K562 (cell line): ENCODE measurements around the gene PIKFYVE. TPM values are rescaled to one million over a fixed set of nuclear protein-coding genes. Genes with fewer than 3 reads are reported as not detected.

Source experiments
- C11orf30 ChIP-seq: fragments of 450-650 bp; IDR thresholded peaks from 2 replicates; pipeline ENCODE4 v1.6.1; 2016; ENCODE audit warnings: low read depth, mild to moderate bottlenecking
- GABPA ChIP-seq: fragments of 200-800 bp; sonication (Bioruptor generic); conservative IDR thresholded peaks from 2 replicates; pipeline ENCODE4 v1.6.1; 2016; ENCODE audit warnings: low read depth, missing genetic modification characterization, missing compliant biosample characterization
- MEF2A ChIP-seq: IDR thresholded peaks from 2 replicates; pipeline ENCODE4 v1.6.1; 2011; ENCODE audit warnings: low read depth, mild to moderate bottlenecking, low read length, moderate library complexity; ENCODE audit not compliant: control insufficient read depth
- THRAP3 ChIP-seq: fragments of 450-650 bp; IDR thresholded peaks from 2 replicates; pipeline ENCODE4 v1.6.1; 2016; ENCODE audit warnings: mild to moderate bottlenecking, inconsistent platforms, borderline replicate concordance
- ZNF253 ChIP-seq: fragments of 250-450 bp; sonication (Bioruptor Pico); conservative IDR thresholded peaks from 2 replicates; pipeline ENCODE4 v1.6.1; 2021; ENCODE audit warnings: mild to moderate bottlenecking
- polyA plus RNA-seq, 8 experiments: library from polyadenylated mRNA; depleted of rRNA in 4 of 8; stranded (reverse) in 5 of 8; unstranded in 3 of 8; fragments of >200 nt; fragmentation: Nextera tagmentation in 2 of 8; fragmentation: Illumina TruSeq in 1 of 8; extraction: Ambion mirVana in 2 of 8; extraction: Trizol in 1 of 8; gene quantifications; 2 replicates each; pipeline versions ENCODE4 v1.2.1 to v1.2.3, GENCODE V29; 2011 to 2014; ENCODE audit warnings: inconsistent platforms in 1 of 8, missing spikeins in 1 of 8
- total RNA-seq, 7 experiments: library from RNA; depleted of rRNA in 6 of 7; stranded (reverse); fragments of >200 nt in 6 of 7; fragmentation: Illumina TruSeq in 2 of 7; extraction: Trizol in 2 of 7; gene quantifications; 2 replicates each; pipeline versions ENCODE4 v1.2.1 to v1.2.3, GENCODE V29; 2011 to 2021; ENCODE audit warnings: low replicate concordance in 1 of 7
- TF ChIP-seq, protein P1 (sequence below): fragments of 450-650 bp; IDR thresholded peaks from 2 replicates; pipeline ENCODE4 v1.6.1; 2017; ENCODE audit warnings: antibody characterized with exemption
- TF ChIP-seq, protein P2 (sequence below): fragments of 450-650 bp; IDR thresholded peaks from 2 replicates; pipeline ENCODE4 v1.6.1; 2016; ENCODE audit warnings: mild to moderate bottlenecking
- TF ChIP-seq, protein P3 (sequence below): fragments of 250-450 bp; sonication (Bioruptor Pico); IDR thresholded peaks from 2 replicates; pipeline ENCODE4 v1.5.0; 2020; ENCODE audit warnings: mild to moderate bottlenecking
- TF ChIP-seq, protein P4 (sequence below): sonication (generic); formaldehyde crosslinking; IDR thresholded peaks from 2 replicates; pipeline ENCODE4 v1.8.1; 2023; ENCODE audit warnings: mild to moderate bottlenecking, missing genetic modification reagents
- TF ChIP-seq, protein P5 (sequence below): fragments of 250-450 bp; sonication (Bioruptor Pico); IDR thresholded peaks from 2 replicates; pipeline ENCODE4 v1.8.0; 2021; ENCODE audit warnings: moderate library complexity, mild to moderate bottlenecking, inconsistent platforms
- TF ChIP-seq, protein P6 (sequence below): sonication (generic); formaldehyde crosslinking; IDR thresholded peaks from 2 replicates; pipeline ENCODE4 v1.8.0; 2022; ENCODE audit warnings: mild to moderate bottlenecking, missing genetic modification reagents

Gene PIKFYVE
- total and polyA plus RNA-seq, 9 of the 15 experiments (the other 6 are each of a cell fraction or from before 2014, with no cell fraction given), result 3.6 to 25.6 (median 16.7) TPM

DNA sequence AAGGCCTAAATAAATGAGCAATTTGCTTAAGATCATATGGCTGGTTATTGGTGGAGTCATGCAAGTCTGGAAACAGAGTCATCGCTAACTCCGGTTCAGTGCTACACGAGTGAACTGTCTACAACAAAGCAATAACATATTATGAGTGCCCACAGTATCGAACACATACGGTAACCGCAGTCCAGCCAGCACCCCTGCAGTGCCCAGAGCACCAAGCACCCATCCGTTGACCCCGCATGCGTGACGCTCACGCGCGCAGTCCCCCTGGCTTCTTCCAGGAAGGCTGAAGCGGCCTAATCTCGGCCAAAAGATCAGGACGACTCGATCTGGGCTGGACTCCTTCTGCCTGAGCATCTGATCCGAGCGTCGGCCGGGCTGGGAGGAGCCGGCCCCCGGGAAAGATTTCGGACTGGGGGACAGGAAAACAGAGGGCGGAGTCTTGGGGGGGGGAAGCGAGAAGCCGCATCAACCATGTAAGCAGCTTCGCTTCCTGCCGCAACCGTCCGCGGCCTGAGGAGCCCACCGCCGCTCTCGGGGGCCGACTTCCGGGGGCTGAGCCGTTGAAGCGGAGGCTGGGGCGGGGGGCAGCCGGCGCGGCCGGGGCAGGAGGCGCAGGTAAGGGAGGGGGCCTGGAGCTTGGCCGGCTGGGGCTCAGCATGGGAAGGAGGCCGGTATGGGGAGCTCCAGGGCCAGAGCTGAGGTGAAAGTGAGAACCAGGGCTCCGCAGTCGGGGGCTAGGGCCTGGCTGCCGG lies at the start of gene PIKFYVE (continued):
- TF ChIP-seq, protein P1, sequence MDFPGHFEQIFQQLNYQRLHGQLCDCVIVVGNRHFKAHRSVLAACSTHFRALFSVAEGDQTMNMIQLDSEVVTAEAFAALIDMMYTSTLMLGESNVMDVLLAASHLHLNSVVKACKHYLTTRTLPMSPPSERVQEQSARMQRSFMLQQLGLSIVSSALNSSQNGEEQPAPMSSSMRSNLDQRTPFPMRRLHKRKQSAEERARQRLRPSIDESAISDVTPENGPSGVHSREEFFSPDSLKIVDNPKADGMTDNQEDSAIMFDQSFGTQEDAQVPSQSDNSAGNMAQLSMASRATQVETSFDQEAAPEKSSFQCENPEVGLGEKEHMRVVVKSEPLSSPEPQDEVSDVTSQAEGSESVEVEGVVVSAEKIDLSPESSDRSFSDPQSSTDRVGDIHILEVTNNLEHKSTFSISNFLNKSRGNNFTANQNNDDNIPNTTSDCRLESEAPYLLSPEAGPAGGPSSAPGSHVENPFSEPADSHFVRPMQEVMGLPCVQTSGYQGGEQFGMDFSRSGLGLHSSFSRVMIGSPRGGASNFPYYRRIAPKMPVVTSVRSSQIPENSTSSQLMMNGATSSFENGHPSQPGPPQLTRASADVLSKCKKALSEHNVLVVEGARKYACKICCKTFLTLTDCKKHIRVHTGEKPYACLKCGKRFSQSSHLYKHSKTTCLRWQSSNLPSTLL, result no peak
- TF ChIP-seq, protein P2, sequence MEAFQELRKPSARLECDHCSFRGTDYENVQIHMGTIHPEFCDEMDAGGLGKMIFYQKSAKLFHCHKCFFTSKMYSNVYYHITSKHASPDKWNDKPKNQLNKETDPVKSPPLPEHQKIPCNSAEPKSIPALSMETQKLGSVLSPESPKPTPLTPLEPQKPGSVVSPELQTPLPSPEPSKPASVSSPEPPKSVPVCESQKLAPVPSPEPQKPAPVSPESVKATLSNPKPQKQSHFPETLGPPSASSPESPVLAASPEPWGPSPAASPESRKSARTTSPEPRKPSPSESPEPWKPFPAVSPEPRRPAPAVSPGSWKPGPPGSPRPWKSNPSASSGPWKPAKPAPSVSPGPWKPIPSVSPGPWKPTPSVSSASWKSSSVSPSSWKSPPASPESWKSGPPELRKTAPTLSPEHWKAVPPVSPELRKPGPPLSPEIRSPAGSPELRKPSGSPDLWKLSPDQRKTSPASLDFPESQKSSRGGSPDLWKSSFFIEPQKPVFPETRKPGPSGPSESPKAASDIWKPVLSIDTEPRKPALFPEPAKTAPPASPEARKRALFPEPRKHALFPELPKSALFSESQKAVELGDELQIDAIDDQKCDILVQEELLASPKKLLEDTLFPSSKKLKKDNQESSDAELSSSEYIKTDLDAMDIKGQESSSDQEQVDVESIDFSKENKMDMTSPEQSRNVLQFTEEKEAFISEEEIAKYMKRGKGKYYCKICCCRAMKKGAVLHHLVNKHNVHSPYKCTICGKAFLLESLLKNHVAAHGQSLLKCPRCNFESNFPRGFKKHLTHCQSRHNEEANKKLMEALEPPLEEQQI, result no peak
- TF ChIP-seq MEF2A (no peak), THRAP3 (no peak), GABPA (tag) (peak; percentile 62; the same call in 1 of the 2 replicates), C11orf30 (no peak; the same call in 1 of the 2 replicates), ZNF253 (CRISPR knock-in tag) (no peak)
- TF ChIP-seq, protein P3, sequence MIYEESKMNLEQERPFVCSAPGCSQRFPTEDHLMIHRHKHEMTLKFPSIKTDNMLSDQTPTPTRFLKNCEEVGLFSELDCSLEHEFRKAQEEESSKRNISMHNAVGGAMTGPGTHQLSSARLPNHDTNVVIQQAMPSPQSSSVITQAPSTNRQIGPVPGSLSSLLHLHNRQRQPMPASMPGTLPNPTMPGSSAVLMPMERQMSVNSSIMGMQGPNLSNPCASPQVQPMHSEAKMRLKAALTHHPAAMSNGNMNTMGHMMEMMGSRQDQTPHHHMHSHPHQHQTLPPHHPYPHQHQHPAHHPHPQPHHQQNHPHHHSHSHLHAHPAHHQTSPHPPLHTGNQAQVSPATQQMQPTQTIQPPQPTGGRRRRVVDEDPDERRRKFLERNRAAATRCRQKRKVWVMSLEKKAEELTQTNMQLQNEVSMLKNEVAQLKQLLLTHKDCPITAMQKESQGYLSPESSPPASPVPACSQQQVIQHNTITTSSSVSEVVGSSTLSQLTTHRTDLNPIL (CRISPR knock-in tag), result no peak
- TF ChIP-seq, protein P4, sequence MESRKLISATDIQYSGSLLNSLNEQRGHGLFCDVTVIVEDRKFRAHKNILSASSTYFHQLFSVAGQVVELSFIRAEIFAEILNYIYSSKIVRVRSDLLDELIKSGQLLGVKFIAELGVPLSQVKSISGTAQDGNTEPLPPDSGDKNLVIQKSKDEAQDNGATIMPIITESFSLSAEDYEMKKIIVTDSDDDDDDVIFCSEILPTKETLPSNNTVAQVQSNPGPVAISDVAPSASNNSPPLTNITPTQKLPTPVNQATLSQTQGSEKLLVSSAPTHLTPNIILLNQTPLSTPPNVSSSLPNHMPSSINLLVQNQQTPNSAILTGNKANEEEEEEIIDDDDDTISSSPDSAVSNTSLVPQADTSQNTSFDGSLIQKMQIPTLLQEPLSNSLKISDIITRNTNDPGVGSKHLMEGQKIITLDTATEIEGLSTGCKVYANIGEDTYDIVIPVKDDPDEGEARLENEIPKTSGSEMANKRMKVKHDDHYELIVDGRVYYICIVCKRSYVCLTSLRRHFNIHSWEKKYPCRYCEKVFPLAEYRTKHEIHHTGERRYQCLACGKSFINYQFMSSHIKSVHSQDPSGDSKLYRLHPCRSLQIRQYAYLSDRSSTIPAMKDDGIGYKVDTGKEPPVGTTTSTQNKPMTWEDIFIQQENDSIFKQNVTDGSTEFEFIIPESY (CRISPR knock-in tag), result 0 out of 2 replicates have a peak, but pooled peaks have one; percentile 8
- TF ChIP-seq, protein P5, sequence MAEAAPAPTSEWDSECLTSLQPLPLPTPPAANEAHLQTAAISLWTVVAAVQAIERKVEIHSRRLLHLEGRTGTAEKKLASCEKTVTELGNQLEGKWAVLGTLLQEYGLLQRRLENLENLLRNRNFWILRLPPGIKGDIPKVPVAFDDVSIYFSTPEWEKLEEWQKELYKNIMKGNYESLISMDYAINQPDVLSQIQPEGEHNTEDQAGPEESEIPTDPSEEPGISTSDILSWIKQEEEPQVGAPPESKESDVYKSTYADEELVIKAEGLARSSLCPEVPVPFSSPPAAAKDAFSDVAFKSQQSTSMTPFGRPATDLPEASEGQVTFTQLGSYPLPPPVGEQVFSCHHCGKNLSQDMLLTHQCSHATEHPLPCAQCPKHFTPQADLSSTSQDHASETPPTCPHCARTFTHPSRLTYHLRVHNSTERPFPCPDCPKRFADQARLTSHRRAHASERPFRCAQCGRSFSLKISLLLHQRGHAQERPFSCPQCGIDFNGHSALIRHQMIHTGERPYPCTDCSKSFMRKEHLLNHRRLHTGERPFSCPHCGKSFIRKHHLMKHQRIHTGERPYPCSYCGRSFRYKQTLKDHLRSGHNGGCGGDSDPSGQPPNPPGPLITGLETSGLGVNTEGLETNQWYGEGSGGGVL, result no peak
- TF ChIP-seq, protein P6, sequence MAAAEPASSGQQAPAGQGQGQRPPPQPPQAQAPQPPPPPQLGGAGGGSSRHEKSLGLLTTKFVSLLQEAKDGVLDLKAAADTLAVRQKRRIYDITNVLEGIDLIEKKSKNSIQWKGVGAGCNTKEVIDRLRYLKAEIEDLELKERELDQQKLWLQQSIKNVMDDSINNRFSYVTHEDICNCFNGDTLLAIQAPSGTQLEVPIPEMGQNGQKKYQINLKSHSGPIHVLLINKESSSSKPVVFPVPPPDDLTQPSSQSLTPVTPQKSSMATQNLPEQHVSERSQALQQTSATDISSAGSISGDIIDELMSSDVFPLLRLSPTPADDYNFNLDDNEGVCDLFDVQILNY (CRISPR knock-in tag), result no peak
